Measurements from ENCODE around the gene CCN5. TPM values are rescaled to one million over a fixed set of nuclear protein-coding genes. Genes with fewer than 3 reads are reported as not detected.

The CCN5 gene
- total and polyA plus RNA-seq, 9 donors, result 0.07 to 0.32 (median 0.14) TPM; not detected in 1

DNA sequence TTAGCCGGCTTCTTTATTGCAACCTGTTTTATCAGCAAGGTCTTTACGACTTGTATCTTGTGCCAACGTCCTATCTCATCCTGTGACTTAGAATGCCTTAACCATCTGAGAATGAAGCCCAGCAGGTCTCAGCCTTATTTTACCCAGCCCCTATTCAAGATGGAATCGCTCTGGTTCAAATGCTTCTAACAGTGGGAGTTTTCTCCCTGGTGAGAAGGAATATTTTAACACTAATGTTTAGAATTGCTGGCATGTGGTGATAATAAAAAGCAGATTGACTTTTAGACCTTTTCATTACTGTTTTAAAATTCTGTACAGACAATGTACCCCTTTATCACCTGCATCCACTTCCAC lies 20.6 kb downstream of the CCN5 start:
- 70% methylated on average over 2 of the region's 4 CpGs for WGBS (ENCODE audit: insufficient coverage)
- H3K4me3 ChIP-seq (ENCODE audit: low read length), result no peak overlapping the region
- no peaks in the 10 kb centered on the region for H3K9me3 ChIP-seq (replicated peaks; ENCODE audit: control insufficient read depth, low read depth, low read length)
- H3K4me1 ChIP-seq (ENCODE audit: control insufficient read depth, insufficient read depth, low read length), result peaks cover 20% of the 10 kb centered on the region
- no peaks in the 10 kb centered on the region for H3K27me3 ChIP-seq (ENCODE audit: control insufficient read depth, insufficient read depth, low read length)
- H3K27ac ChIP-seq (ENCODE audit: low read length), result no peak overlapping the region
- H3K36me3 ChIP-seq (ENCODE audit: control insufficient read depth, insufficient read depth, low read length), result no peaks in the 10 kb centered on the region
- no peak for DNase-seq

DNA sequence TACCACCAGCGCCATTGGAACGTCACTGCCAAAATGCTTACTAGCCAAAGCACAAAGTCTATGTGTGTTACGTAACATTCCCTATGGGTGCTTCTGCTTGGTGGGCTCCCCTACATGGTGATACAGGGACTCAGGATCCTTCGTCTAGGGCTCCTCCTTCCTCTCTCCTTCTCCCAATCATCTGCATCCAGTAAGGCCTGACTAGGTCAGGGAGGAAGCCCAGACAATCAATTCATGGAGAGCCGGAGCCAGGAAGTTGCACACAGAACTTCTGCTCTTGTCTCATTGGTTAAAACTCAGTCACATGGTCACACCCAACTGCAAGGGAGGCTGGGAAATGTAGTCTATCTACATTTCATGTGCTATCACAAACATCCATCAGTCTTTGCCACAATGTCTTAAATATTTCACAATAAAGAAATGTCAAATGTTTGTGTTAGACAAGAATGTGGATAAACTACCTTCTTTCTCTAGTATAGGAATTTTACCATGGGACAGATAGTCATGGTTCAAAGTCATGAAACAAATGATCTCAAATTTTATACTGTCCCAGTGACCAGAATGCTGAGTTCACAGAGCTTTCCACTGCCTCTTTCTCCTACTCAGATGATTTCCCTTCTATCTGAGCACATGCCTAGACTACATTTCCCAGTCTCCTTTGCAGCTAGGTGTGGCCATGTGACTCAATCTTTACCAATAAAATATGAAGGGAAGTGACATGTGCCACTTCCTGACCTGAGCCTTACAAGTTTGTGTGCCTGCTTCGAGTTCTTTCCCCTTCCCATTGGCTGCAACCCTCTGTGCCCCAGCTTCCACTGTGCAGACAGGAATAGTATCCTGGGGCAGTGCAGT lies 21.2 kb downstream of the CCN5 start:
- Histone ChIP-seq H3K4me3 (ENCODE audit: low read length) (no peak overlapping the region), H3K27ac (ENCODE audit: low read length) (no peak overlapping the region), H3K9me3 (replicated peaks; ENCODE audit: control insufficient read depth, low read depth, low read length) (no peaks in the 10 kb centered on the region), H3K36me3 (ENCODE audit: control insufficient read depth, insufficient read depth, low read length) (no peaks in the 10 kb centered on the region), H3K4me1 (ENCODE audit: control insufficient read depth, insufficient read depth, low read length) (peaks cover 19% of the 10 kb centered on the region), H3K27me3 (ENCODE audit: control insufficient read depth, insufficient read depth, low read length) (no peaks in the 10 kb centered on the region)
- DNase-seq, result peak; percentile 93
- 42% methylated on average over 5 of the region's 6 CpGs for WGBS (ENCODE audit: insufficient coverage)

DNA sequence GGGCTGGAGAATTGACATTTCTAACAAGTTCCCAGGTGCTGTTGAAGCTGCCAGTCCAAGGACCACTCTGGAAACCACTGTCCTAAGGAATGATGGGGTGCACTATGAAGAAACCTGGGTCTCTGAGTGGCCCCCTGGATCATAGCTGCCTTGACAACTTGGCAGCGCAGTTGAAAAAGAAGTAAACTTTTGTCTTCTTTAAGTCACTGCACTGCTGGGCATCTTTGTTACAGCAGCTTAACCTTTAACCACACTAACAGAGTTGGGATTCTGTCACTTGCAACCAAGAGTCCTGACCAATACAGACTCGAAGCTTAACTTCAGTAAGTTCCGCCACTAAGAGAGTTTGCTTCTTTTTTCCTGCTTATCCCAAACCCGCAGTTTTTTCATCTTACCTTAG lies 21.9 kb downstream of the CCN5 start:
- no peak overlapping the region for H3K4me3 ChIP-seq (ENCODE audit: low read length)
- H3K9me3 ChIP-seq (replicated peaks; ENCODE audit: control insufficient read depth, low read depth, low read length), result no peaks in the 10 kb centered on the region
- no peaks in the 10 kb centered on the region for H3K27me3 ChIP-seq (ENCODE audit: control insufficient read depth, insufficient read depth, low read length)
- H3K4me1 ChIP-seq (ENCODE audit: control insufficient read depth, insufficient read depth, low read length), result peaks cover 14% of the 10 kb centered on the region
- no peak for DNase-seq
- no peak overlapping the region for H3K27ac ChIP-seq (ENCODE audit: low read length)
- WGBS (ENCODE audit: insufficient coverage), result 92% methylated on average over 2 of the region's 4 CpGs
- H3K36me3 ChIP-seq (ENCODE audit: control insufficient read depth, insufficient read depth, low read length), result no peaks in the 10 kb centered on the region

DNA sequence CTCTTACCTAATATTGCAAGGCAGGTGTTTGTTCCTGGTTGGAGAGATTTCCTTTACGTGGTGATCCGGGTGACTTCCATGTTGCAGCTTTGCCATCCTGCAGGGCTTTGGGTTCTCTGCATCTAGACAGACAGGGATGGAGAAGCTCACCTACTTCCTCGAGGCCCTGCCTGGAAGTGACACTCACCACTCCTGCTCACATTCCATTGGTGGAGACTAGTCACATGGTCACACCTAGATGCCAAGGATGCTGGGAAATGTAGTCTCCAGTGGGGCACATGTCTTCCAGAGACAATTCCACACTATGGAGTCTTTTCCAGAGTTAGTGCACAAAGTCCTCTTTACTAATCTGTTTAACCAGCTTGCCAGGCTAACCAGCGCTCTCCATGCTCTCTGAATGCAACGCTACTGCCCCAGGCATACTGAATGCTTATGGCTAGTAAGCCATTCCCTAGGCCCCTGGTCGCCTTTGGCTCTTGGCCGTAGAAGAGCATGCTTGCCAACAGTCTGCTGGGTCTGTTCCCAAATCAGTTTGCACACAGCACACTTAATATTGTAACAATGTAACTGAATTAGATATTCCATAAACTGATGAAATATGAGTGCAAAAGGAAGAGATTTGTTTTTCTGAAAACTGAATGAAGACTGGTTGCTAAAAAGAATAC lies 23.8 kb downstream of the CCN5 start:
- DNase-seq, result peak; percentile 88
- 93% methylated on average over 2 of the region's 7 CpGs for WGBS (ENCODE audit: insufficient coverage)
- peaks cover 3% of the 10 kb centered on the region for H3K27me3 ChIP-seq (ENCODE audit: control insufficient read depth, insufficient read depth, low read length)
- H3K27ac ChIP-seq (ENCODE audit: low read length), result no peak overlapping the region
- no peaks in the 10 kb centered on the region for H3K36me3 ChIP-seq (ENCODE audit: control insufficient read depth, insufficient read depth, low read length)
- H3K4me3 ChIP-seq (ENCODE audit: low read length), result no peak overlapping the region
- no peaks in the 10 kb centered on the region for H3K9me3 ChIP-seq (replicated peaks; ENCODE audit: control insufficient read depth, low read depth, low read length)
- H3K4me1 ChIP-seq (ENCODE audit: control insufficient read depth, insufficient read depth, low read length), result peaks cover 14% of the 10 kb centered on the region

DNA sequence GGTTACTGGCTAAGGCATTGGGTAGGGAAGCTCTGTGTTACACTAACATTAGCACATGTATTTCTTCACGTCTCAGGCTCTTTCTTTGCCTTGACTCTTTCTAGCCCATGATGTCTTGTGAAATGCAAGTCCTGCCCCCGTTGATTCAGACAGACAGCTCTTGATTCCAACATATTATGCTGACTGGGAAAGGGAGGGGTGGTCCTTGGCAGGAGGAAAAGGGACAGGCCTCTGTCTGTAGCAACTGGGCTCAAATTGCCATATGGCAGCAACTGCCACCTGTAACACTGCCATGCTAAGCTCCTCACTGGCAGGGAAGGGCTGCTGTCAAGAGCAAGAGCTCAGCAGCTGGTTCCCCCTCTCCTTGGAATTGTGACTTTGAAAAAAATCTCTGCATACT lies 24.8 kb downstream of the CCN5 start:
- Histone ChIP-seq H3K27ac (ENCODE audit: low read length) (no peak overlapping the region), H3K4me1 (ENCODE audit: control insufficient read depth, insufficient read depth, low read length) (peaks cover 14% of the 10 kb centered on the region), H3K36me3 (ENCODE audit: control insufficient read depth, insufficient read depth, low read length) (no peaks in the 10 kb centered on the region), H3K9me3 (replicated peaks; ENCODE audit: control insufficient read depth, low read depth, low read length) (no peaks in the 10 kb centered on the region), H3K4me3 (ENCODE audit: low read length) (no peak overlapping the region), H3K27me3 (ENCODE audit: control insufficient read depth, insufficient read depth, low read length) (peaks cover 7% of the 10 kb centered on the region)
- no CpG with 5 or more reads among the region's 2 CpGs for WGBS (ENCODE audit: insufficient coverage)
- peak; percentile 72 for DNase-seq

DNA sequence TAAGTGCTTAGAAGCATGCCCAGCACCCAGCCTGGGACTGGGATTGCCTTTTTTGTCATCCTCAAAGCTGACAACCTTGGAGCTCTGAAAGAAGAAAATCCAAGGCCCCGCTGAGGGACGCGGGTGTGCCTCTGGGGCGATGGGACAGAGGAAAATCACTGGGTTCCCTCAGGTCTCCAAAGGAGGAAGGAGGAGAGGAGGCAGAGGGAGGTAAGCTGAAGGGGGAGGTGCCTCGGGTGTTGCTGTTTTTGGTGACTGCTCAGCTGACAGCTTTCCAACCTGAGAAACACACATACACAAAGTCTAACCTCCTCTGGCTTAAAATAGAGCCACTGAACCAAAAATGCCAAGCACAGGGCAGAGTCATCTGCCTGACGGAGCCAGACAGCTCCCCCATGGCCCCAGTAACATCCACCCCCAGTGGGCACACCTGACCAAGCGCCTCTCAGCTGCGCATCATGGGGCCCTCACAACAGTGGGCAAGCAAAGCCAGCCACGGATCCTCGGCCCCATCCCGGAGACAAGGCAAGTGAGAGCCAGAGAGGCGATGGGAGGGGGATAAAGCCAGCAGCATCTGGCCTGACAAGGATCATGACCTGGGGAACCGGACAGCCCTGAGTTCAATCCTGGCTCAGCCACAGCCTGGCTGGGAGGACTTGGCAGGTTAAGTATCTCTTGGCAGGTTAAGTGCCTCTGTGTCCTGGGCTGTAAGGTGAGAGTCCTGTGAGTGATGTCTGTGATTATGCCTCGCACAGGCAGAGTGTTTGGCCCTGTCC lies 27.3 kb downstream of the CCN5 start:
- 62% methylated on average over 12 of the region's 14 CpGs for WGBS (ENCODE audit: insufficient coverage)
- H3K4me3 ChIP-seq (ENCODE audit: low read length), result no peak overlapping the region
- H3K4me1 ChIP-seq (ENCODE audit: control insufficient read depth, insufficient read depth, low read length), result peaks cover 24% of the 10 kb centered on the region
- DNase-seq, result no peak
- H3K27me3 ChIP-seq (ENCODE audit: control insufficient read depth, insufficient read depth, low read length), result peaks cover 22% of the 10 kb centered on the region
- H3K9me3 ChIP-seq (replicated peaks; ENCODE audit: control insufficient read depth, low read depth, low read length), result no peaks in the 10 kb centered on the region
- H3K36me3 ChIP-seq (ENCODE audit: control insufficient read depth, insufficient read depth, low read length), result no peaks in the 10 kb centered on the region
- no peak overlapping the region for H3K27ac ChIP-seq (ENCODE audit: low read length)

DNA sequence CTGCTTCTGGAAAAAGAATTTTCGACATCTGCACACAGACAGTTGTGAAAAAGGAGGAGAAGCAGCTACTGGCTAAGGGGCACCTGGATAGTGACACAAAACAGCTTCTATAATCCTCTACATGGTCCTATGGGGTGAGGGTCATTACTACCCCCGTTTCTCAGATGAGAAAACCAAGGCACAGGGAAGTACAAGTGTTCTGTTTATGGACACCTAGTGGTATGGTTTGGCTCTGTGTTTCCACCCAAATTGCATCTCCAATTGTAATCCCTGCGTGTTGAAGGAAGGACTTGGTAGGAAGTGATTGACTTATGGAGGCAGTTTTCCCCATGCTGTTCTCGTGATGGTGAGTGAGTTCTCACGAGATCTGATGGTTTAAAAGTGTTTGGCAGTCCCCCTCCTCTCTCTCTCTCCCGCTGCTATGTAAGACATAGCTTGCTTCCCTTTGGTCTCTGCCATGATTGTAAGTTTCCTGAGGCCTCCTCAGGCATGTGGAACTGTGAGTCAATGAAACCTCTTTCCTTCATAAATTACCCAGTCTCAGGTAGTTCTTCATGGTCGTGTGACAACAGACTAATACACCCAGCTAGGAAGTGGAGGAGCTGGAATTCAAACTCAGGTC lies 28.0 kb downstream of the CCN5 start:
- Histone ChIP-seq H3K27ac (ENCODE audit: low read length) (no peak overlapping the region), H3K36me3 (ENCODE audit: control insufficient read depth, insufficient read depth, low read length) (no peaks in the 10 kb centered on the region), H3K27me3 (ENCODE audit: control insufficient read depth, insufficient read depth, low read length) (peaks cover 22% of the 10 kb centered on the region), H3K4me3 (ENCODE audit: low read length) (no peak overlapping the region), H3K9me3 (replicated peaks; ENCODE audit: control insufficient read depth, low read depth, low read length) (no peaks in the 10 kb centered on the region), H3K4me1 (ENCODE audit: control insufficient read depth, insufficient read depth, low read length) (peaks cover 24% of the 10 kb centered on the region)
- 33% methylated on average over 1 of the region's 7 CpGs for WGBS (ENCODE audit: insufficient coverage)
- no peak for DNase-seq

DNA sequence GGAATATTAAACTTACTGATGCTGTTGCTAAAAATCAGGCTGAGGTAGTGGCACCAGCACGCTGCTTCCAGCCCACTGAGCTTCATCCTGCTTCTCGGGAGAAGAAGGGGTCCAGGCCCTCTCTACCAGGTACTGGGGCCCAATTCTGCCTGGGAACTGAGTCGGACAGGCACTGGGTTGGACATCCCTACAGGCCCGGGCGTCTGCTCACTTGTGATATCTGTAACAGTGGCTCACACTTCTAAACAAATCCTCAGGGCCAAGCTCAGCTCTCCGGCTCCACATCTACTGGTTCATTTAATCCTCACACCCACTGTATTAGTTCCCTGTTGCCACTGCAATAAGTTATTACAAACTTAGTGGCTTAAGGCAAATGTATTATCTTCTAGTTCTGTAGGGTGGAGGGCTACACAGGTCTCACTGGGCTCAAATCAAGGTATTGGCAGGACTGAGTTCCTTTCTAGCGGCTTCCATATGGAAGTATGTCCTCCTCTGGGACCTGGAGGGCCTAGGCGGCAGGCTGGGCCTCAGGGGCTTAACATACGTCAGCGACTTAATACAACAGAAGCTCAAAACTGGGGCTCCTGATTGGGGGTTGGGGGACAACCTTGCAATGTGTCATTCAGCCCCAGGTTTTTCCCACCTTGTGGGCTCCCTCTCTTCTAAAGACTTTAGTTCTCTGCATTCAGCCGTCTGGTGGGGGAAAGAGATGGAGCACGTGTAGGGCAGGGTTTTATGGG lies 28.9 kb downstream of the CCN5 start:
- Histone ChIP-seq H3K9me3 (replicated peaks; ENCODE audit: control insufficient read depth, low read depth, low read length) (no peaks in the 10 kb centered on the region), H3K36me3 (ENCODE audit: control insufficient read depth, insufficient read depth, low read length) (no peaks in the 10 kb centered on the region), H3K27me3 (ENCODE audit: control insufficient read depth, insufficient read depth, low read length) (peaks cover 23% of the 10 kb centered on the region), H3K4me1 (ENCODE audit: control insufficient read depth, insufficient read depth, low read length) (peaks cover 22% of the 10 kb centered on the region), H3K27ac (ENCODE audit: low read length) (no peak overlapping the region), H3K4me3 (ENCODE audit: low read length) (no peak overlapping the region)
- no peak for DNase-seq
- WGBS (ENCODE audit: insufficient coverage), result 60% methylated on average over 7 of the region's 12 CpGs

DNA sequence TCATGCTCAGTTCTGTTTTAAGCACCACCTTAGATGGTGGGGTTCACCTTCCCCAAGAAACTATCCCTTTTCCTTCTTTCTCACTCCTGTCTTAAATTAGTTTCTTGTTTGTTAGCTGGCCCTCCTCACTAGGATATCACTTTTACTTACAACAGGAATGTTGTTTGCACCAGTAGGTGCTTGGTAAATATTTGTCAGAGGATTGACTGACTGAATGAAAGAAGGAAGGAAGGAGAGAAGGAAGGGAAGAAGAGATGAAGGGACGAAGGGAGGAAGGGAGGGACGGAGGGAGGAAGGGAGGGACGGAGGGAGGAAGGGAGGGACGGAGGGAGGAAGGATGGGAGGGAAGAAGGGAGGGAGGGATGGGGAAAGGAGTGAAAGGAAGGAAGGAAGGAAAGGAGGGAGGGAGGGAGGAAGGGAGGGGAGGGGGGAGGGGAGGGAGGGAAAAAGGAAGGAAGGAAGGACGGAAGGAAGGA lies 30.0 kb downstream of the CCN5 start:
- peak; percentile 55 for DNase-seq
- 0% methylated on average over 4 of the region's 5 CpGs for WGBS (ENCODE audit: insufficient coverage)
- H3K27ac ChIP-seq (ENCODE audit: low read length), result no peak overlapping the region

More for the DNA sequence above, 30.0 kb downstream of the CCN5 start:
- Histone ChIP-seq H3K4me1 (ENCODE audit: control insufficient read depth, insufficient read depth, low read length) (peaks cover 13% of the 10 kb centered on the region), H3K4me3 (ENCODE audit: low read length) (peak overlapping the region; percentile 40), H3K27me3 (ENCODE audit: control insufficient read depth, insufficient read depth, low read length) (peaks cover 33% of the 10 kb centered on the region), H3K9me3 (replicated peaks; ENCODE audit: control insufficient read depth, low read depth, low read length) (no peaks in the 10 kb centered on the region), H3K36me3 (ENCODE audit: control insufficient read depth, insufficient read depth, low read length) (no peaks in the 10 kb centered on the region)
